Measurements from ENCODE around the gene PPP2R3C. TPM values are rescaled to one million over a fixed set of nuclear protein-coding genes. Genes with fewer than 3 reads are reported as not detected.

The PPP2R3C gene
- total and polyA plus RNA-seq, 2 of the 13 experiments (the other 11 are each of a cell fraction or from before 2014, with no cell fraction given): 63.4 to 102 TPM

- TF ChIP-seq ZNF451 (CRISPR knock-in tag; IDR thresholded peaks at IDR 0.05) (no peak), RBAK (CRISPR knock-in tag; IDR thresholded peaks at IDR 0.05) (peak; percentile 11), ETV5 (CRISPR knock-in tag; IDR thresholded peaks at IDR 0.05; ENCODE audit: borderline replicate concordance) (no peak), WIZ (CRISPR knock-in tag; IDR thresholded peaks at IDR 0.05) (no peak), ZNF333 (CRISPR knock-in tag; IDR thresholded peaks at IDR 0.05; ENCODE audit: borderline replicate concordance) (no peak), ZUFSP (CRISPR knock-in tag; IDR thresholded peaks at IDR 0.05; ENCODE audit: borderline replicate concordance) (no peak), PRPF4 (IDR thresholded peaks at IDR 0.05; ENCODE audit: low read depth, low read length, poor library complexity, severe bottlenecking) (peak; percentile 95), MNT (IDR thresholded peaks at IDR 0.05) (no peak), KLF15 (CRISPR knock-in tag; IDR thresholded peaks at IDR 0.05; ENCODE audit: borderline replicate concordance) (peak; percentile 65; the same call in 1 of the 2 replicates), FOXO1 (CRISPR knock-in tag; IDR thresholded peaks at IDR 0.05) (no peak), STAT5B (CRISPR knock-in tag; IDR thresholded peaks at IDR 0.05) (no peak), PRDM10 (CRISPR knock-in tag; IDR thresholded peaks at IDR 0.05; ENCODE audit: low read depth) (no peak), ZIK1 (CRISPR knock-in tag; IDR thresholded peaks at IDR 0.05; ENCODE audit: borderline replicate concordance, low read depth) (no peak), ZNF17 (CRISPR knock-in tag; IDR thresholded peaks at IDR 0.05) (no peak), HNRNPH1 (optimal IDR thresholded peaks at IDR 0.05; ENCODE audit: low read depth, low read length) (no peak), MAX (IDR thresholded peaks at IDR 0.05) (no peak), ATF1 (CRISPR knock-in tag; IDR thresholded peaks at IDR 0.05) (no peak), SRSF1 (optimal IDR thresholded peaks at IDR 0.05; ENCODE audit: low read depth, low read length) (no peak), JUN (CRISPR knock-in tag; IDR thresholded peaks at IDR 0.05) (no peak), ZNF703 (CRISPR knock-in tag; IDR thresholded peaks at IDR 0.05; ENCODE audit: borderline replicate concordance) (no peak), TCF7 (IDR thresholded peaks at IDR 0.05; ENCODE audit: low read depth) (0 out of 2 replicates have a peak, but pooled peaks have one; percentile 11), ATAD3A (CRISPR knock-in tag; IDR thresholded peaks at IDR 0.05) (no peak), ZNF674 (CRISPR knock-in tag; IDR thresholded peaks at IDR 0.05; ENCODE audit: low read depth) (0 out of 2 replicates have a peak, but pooled peaks have one; percentile 8)
Measured at GRCh38 chr14:35121026-35121886, 534 bp downstream of the PPP2R3C start (continued).
